OCI-LY3 (cell line): ENCODE data around the gene CCR4.

ENCODE experiments used
- EZH2phosphoT487 ChIP-seq: fragments of 200-600 bp; shearing (Covaris generic); IDR thresholded peaks from 2 replicates; pipeline ENCODE4 v1.6.1; 2018; ENCODE audit warnings: antibody characterized with exemption, mixed run types, low read depth
- TF ChIP-seq, protein P1 (sequence below): fragments of 200-600, 300-600 bp; sonication (generic); IDR thresholded peaks from 2 replicates; pipeline ENCODE4 v1.5.1; 2014; ENCODE audit warnings: antibody characterized with exemption, low read length, low read depth

DNA sequence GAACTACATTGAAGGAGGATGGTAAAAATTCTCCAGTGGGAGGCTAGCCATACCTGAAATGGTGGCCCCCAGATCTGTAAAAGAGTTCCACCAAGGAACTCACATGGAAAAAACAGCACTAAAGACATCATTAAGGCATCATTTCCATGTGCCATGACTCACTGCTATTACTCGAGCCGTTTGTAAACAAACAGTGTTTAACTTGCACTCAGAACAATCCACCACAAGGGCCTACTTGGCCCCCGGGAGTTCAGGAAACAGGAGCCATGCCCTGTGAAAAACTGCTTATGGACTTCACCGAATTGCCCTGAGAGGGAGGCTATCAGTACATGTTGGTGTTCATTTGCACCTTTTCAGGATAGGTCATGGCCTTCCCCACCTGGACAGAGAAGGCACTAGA, 18.2 kb downstream of the CCR4 start:
- TF ChIP-seq, protein P1, sequence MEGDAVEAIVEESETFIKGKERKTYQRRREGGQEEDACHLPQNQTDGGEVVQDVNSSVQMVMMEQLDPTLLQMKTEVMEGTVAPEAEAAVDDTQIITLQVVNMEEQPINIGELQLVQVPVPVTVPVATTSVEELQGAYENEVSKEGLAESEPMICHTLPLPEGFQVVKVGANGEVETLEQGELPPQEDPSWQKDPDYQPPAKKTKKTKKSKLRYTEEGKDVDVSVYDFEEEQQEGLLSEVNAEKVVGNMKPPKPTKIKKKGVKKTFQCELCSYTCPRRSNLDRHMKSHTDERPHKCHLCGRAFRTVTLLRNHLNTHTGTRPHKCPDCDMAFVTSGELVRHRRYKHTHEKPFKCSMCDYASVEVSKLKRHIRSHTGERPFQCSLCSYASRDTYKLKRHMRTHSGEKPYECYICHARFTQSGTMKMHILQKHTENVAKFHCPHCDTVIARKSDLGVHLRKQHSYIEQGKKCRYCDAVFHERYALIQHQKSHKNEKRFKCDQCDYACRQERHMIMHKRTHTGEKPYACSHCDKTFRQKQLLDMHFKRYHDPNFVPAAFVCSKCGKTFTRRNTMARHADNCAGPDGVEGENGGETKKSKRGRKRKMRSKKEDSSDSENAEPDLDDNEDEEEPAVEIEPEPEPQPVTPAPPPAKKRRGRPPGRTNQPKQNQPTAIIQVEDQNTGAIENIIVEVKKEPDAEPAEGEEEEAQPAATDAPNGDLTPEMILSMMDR: no peak
- TF ChIP-seq EZH2phosphoT487: no peak
